LHCN-M2 (cell line): ENCODE measurements around the gene NDC1. TPM values are rescaled to one million over a fixed set of nuclear protein-coding genes. Genes with fewer than 3 reads are reported as not detected.
A peak's percentile ranks its signal among the peaks of the same experiment; 100 is the strongest.
"Not testable (repeated sequence)": the region's sequence is repeated elsewhere in the genome, so short reads cannot be mapped to it uniquely, and the experiment has no call there.

Experiments
- DNase-seq: peaks from one replicate; pipeline ENCODE4 v3.0.0-alpha.2; 2012; ENCODE audit warnings: low read depth
- polyA plus RNA-seq: library from polyadenylated mRNA; unstranded; fragments of >200 nt; gene quantifications from one replicate; pipeline ENCODE4 v1.2.1, GENCODE V29; 2012; ENCODE audit warnings: missing spikeins
- total RNA-seq: library from RNA; depleted of rRNA; stranded (reverse); fragments of >200 nt; gene quantifications from 2 replicates; pipeline ENCODE4 v1.2.3, GENCODE V29; 2014; rRNA removed

The NDC1 gene
- total RNA-seq: 39.3 and 42.0 TPM in 2 replicates
- 6.0 TPM for polyA plus RNA-seq

- DNase-seq: peak; percentile 96
Observed at GRCh38 chr1:53837924-53838653, at the start of gene NDC1. Gene NDC1 (minus strand): TSS chr1:53838296. CDS start chr1:53838261, 35 bp downstream.

GRCh38 chr1:53883600-53883999, 45.5 kb upstream of the NDC1 start:
- DNase-seq: not testable (repeated sequence)

- not testable (repeated sequence) for DNase-seq
Observed at GRCh38 chr1:53881853-53882252, 43.8 kb upstream of the NDC1 start.

- peak; percentile 49 for DNase-seq
Observed at GRCh38 chr1:53878492-53879105, 40.5 kb upstream of the NDC1 start.

GRCh38 chr1:53875150-53875549, 37.1 kb upstream of the NDC1 start:
- not testable (repeated sequence) for DNase-seq

- no peak for DNase-seq
Observed at GRCh38 chr1:53871773-53872484, 33.8 kb upstream of the NDC1 start.

- DNase-seq: peak; percentile 6
Observed at GRCh38 chr1:53871221-53871620, 33.1 kb upstream of the NDC1 start.

GRCh38 chr1:53869454-53870117, 31.5 kb upstream of the NDC1 start:
- no peak for DNase-seq

- no peak for DNase-seq
Observed at GRCh38 chr1:53868565-53868964, 30.5 kb upstream of the NDC1 start.

- DNase-seq: no peak
Observed at GRCh38 chr1:53862507-53862906, 24.4 kb upstream of the NDC1 start.

GRCh38 chr1:53860967-53861411, 22.9 kb upstream of the NDC1 start:
- DNase-seq: peak; percentile 47

GRCh38 chr1:53851571-53852285, 13.6 kb upstream of the NDC1 start:
- peak; percentile 24 for DNase-seq

GRCh38 chr1:53850082-53850673, 12.1 kb upstream of the NDC1 start:
- DNase-seq: no peak

- no peak for DNase-seq
Observed at GRCh38 chr1:53847980-53848379, 9.9 kb upstream of the NDC1 start.

- DNase-seq: no peak
Observed at GRCh38 chr1:53842347-53842746, 4.3 kb upstream of the NDC1 start.

- DNase-seq: no peak
Observed at GRCh38 chr1:53838654-53838974, 518 bp upstream of the NDC1 start.

GRCh38 chr1:53837646-53837923, 511 bp downstream of the NDC1 start:
- no peak for DNase-seq

- no peak for DNase-seq
Observed at GRCh38 chr1:53835491-53835890, 2.6 kb downstream of the NDC1 start.

- DNase-seq: no peak
Observed at GRCh38 chr1:53834776-53835175, 3.3 kb downstream of the NDC1 start.

GRCh38 chr1:53833393-53833792, 4.7 kb downstream of the NDC1 start:
- no peak for DNase-seq

- DNase-seq: no peak
Observed at GRCh38 chr1:53826367-53826766, 11.7 kb downstream of the NDC1 start.
